ENCODE measurements around the gene USP7. TPM values are rescaled to one million over a fixed set of nuclear protein-coding genes. Genes with fewer than 3 reads are reported as not detected.
A peak's percentile ranks its signal among the peaks of the same experiment; 100 is the strongest.

USP7 gene
- total RNA-seq, 2 donors from 2014 or later: 114 to 140 TPM

DNA sequence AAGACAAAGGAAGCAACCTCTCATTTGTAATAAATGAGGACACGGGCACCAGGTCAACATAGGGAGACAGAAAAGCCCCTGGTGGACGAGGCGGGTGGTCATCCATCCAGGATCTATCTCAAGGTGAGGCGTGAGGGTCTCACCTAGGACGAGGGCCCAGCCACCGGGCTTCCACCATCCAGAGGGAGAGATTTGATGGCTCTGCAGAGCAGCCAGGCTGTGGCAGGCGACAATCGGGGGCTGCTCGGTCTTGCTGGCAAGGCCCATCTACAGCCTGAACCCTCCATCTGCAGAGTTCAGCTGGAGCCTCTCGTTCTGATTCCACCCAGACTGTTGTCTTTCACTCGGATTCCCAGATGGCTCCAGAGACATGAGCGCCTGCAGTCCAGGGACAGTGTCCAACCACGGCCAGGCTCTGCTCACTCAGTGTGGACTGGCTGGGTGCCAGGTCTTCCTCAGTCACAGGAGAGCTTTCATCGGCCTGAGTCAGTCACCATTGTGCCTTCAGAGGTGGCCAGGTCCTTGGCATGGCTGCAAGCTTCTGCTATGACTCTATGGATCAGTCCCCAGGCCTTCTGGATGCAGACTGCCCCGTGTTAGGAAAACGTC, 75.7 kb downstream of the USP7 start:
- TF ChIP-seq, protein P1, sequence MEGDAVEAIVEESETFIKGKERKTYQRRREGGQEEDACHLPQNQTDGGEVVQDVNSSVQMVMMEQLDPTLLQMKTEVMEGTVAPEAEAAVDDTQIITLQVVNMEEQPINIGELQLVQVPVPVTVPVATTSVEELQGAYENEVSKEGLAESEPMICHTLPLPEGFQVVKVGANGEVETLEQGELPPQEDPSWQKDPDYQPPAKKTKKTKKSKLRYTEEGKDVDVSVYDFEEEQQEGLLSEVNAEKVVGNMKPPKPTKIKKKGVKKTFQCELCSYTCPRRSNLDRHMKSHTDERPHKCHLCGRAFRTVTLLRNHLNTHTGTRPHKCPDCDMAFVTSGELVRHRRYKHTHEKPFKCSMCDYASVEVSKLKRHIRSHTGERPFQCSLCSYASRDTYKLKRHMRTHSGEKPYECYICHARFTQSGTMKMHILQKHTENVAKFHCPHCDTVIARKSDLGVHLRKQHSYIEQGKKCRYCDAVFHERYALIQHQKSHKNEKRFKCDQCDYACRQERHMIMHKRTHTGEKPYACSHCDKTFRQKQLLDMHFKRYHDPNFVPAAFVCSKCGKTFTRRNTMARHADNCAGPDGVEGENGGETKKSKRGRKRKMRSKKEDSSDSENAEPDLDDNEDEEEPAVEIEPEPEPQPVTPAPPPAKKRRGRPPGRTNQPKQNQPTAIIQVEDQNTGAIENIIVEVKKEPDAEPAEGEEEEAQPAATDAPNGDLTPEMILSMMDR (conservative IDR thresholded peaks at IDR 0.05): no peak
- Histone ChIP-seq H3K27ac (ENCODE audit: low read depth, low read length) (no peak overlapping the region), H3K9ac (ENCODE audit: extremely low read depth, low read length, poor library complexity, severe bottlenecking) (no peak overlapping the region), H3K9me3 (ENCODE audit: control insufficient read depth, low read length) (no peaks in the 10 kb centered on the region), H3K27me3 (ENCODE audit: control insufficient read depth, insufficient read depth, low read length, poor library complexity, severe bottlenecking) (no peaks in the 10 kb centered on the region), H3K4me1 (ENCODE audit: control insufficient read depth, insufficient read depth, low read length) (no peaks in the 10 kb centered on the region), H3K36me3 (ENCODE audit: control insufficient read depth, insufficient read depth, low read length) (peaks cover 34% of the 10 kb centered on the region), H3K4me3 (ENCODE audit: low read length) (no peak overlapping the region)
- Mint-ChIP-seq H3K36me3 (ENCODE audit: low read depth) (peaks cover 33% of the 10 kb centered on the region), H3K27me3 (ENCODE audit: insufficient read depth) (no peaks in the 10 kb centered on the region), H3K9me3 (no peaks in the 10 kb centered on the region), H3K4me1 (no peaks in the 10 kb centered on the region), H3K4me3 (no peak overlapping the region), H3K27ac (no peak overlapping the region)
- no peak for DNase-seq
- WGBS, 2 experiments (ENCODE audit: insufficient coverage in 1 of 2, insufficient read length in 1 of 2): 94% methylated on average over 14 to 16 of the region's 16 CpGs

DNA sequence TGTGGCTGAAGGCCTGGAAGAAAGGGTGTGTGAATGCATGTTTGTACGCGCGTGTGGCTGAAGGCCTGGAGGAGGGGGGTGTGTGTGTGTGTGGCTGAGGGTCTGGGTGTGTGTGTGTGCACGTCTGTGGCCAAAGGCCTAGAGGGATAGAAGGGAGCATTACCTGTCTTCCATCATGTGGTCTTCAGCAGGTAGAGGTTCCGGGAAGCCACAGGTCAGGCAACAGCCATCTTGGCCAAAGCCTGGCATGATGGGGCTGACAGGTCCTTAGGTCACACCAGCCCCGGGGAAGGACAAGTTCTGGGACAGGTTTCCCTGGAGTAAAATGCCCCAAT, 76.3 kb downstream of the USP7 start:
- Mint-ChIP-seq H3K4me3 (no peak overlapping the region), H3K27ac (no peak overlapping the region), H3K4me1 (no peaks in the 10 kb centered on the region), H3K27me3 (ENCODE audit: insufficient read depth) (no peaks in the 10 kb centered on the region), H3K9me3 (no peaks in the 10 kb centered on the region), H3K36me3 (ENCODE audit: low read depth) (peaks cover 32% of the 10 kb centered on the region)
- DNase-seq: peak; percentile 47
- Histone ChIP-seq H3K4me3 (ENCODE audit: low read length) (no peak overlapping the region), H3K9ac (ENCODE audit: extremely low read depth, low read length, poor library complexity, severe bottlenecking) (no peak overlapping the region), H3K4me1 (ENCODE audit: control insufficient read depth, insufficient read depth, low read length) (no peaks in the 10 kb centered on the region), H3K27me3 (ENCODE audit: control insufficient read depth, insufficient read depth, low read length, poor library complexity, severe bottlenecking) (no peaks in the 10 kb centered on the region), H3K9me3 (ENCODE audit: control insufficient read depth, low read length) (no peaks in the 10 kb centered on the region), H3K36me3 (ENCODE audit: control insufficient read depth, insufficient read depth, low read length) (peaks cover 28% of the 10 kb centered on the region), H3K27ac (ENCODE audit: low read depth, low read length) (no peak overlapping the region)
- TF ChIP-seq, protein P1 (conservative IDR thresholded peaks at IDR 0.05): no peak
- WGBS, 2 experiments (ENCODE audit: insufficient coverage in 1 of 2, insufficient read length in 1 of 2): 87 to 97% methylated on average over 5 to 6 of the region's 6 CpGs

GRCh38 chr16:8886593-8887430, 76.9 kb downstream of the USP7 start:
- H3K4me1 ChIP-seq (ENCODE audit: control insufficient read depth, insufficient read depth, low read length): no peaks in the 10 kb centered on the region
- no peaks in the 10 kb centered on the region for H3K9me3 Mint-ChIP-seq
- no peak overlapping the region for H3K27ac ChIP-seq (ENCODE audit: low read depth, low read length)
- no peaks in the 10 kb centered on the region for H3K9me3 ChIP-seq (ENCODE audit: control insufficient read depth, low read length)
- TF ChIP-seq, protein P1 (conservative IDR thresholded peaks at IDR 0.05): no peak
- no peak overlapping the region for H3K4me3 ChIP-seq (ENCODE audit: low read length)
- no peak overlapping the region for H3K27ac Mint-ChIP-seq
- H3K36me3 ChIP-seq (ENCODE audit: control insufficient read depth, insufficient read depth, low read length): peaks cover 22% of the 10 kb centered on the region
- no peaks in the 10 kb centered on the region for H3K27me3 Mint-ChIP-seq (ENCODE audit: insufficient read depth)
- no peak overlapping the region for H3K4me3 Mint-ChIP-seq
- H3K36me3 Mint-ChIP-seq (ENCODE audit: low read depth): peaks cover 26% of the 10 kb centered on the region
- H3K4me1 Mint-ChIP-seq: no peaks in the 10 kb centered on the region
- no peak overlapping the region for H3K9ac ChIP-seq (ENCODE audit: extremely low read depth, low read length, poor library complexity, severe bottlenecking)
- DNase-seq: no peak
- H3K27me3 ChIP-seq (ENCODE audit: control insufficient read depth, insufficient read depth, low read length, poor library complexity, severe bottlenecking): no peaks in the 10 kb centered on the region
- 84 to 86% methylated on average over 16 to 19 of the region's 19 CpGs for WGBS, 2 experiments (ENCODE audit: insufficient coverage in 1 of 2, insufficient read length in 1 of 2)
